HepG2 (cell line): ENCODE results near the gene MYO18A. TPM values are rescaled to one million over a fixed set of nuclear protein-coding genes. Genes with fewer than 3 reads are reported as not detected.

Source experiments
- ATAC-seq: fragments of 200-7000 bp; cut with Tn5 transposase; 3 replicates; pipeline ENCODE4 v1.9.1; 2020; ENCODE audit warnings: mild to moderate bottlenecking, moderate library complexity
- BruUV-seq: library from RNA; stranded (reverse); fragments of 400-500 nt; replicated peaks from 2 replicates; lab custom pipeline; 2021; lab: Mats Ljungman, UMichigan
- CTCF ChIA-PET: fragments of 300-600 bp; formaldehyde crosslinking; extraction: SDS; loops from one replicate; lab custom pipeline; 2021; ENCODE audit warnings: low total read pairs, inconsistent platforms, low intra/inter-chr PET ratio; lab: Yijun Ruan, JAX
- POLR2A ChIA-PET: fragments of 350-600 bp; sonication (Branson Sonifier 250); formaldehyde crosslinking; loops from one replicate; lab custom pipeline; 2020; ENCODE audit warnings: antibody characterized with exemption, inconsistent platforms; lab: Yijun Ruan, JAX
- DNase-seq: peaks from one replicate; pipeline ENCODE4 v3.0.0-alpha.2; 2015; ENCODE audit warnings: low spot score
- FAIRE-seq: peaks from 3 replicates; lab custom pipeline; 2011; peaks lifted over from hg19 to GRCh38; lab: Jason Lieb, UNC
- H2AFZ ChIP-seq: one replicate; pipeline ENCODE4 v1.6.1; 2011; ENCODE audit warnings: low read length, inconsistent platforms
- H3K27ac ChIP-seq: fragments of 300-600 bp; 3 replicates; pipeline ENCODE4 v1.8.0; 2011; ENCODE audit warnings: mixed run types, mild to moderate bottlenecking, mixed read lengths, low read length, inconsistent platforms; ENCODE audit not compliant: insufficient read depth; ENCODE audit errors: extremely low read length
- H3K27me3 ChIP-seq, 2 experiments: fragments of 200-600 bp in 1 of 2; 2 replicates in 1 of 2; 3 replicates in 1 of 2; pipeline versions ENCODE4 v1.6.0 to v1.8.0; 2011; ENCODE audit warnings: low read length in 2 of 2, mild to moderate bottlenecking in 2 of 2, moderate library complexity in 2 of 2, inconsistent platforms in 1 of 2; ENCODE audit not compliant: insufficient read depth in 2 of 2, control insufficient read depth in 1 of 2
- H3K36me3 ChIP-seq, 2 experiments: fragments of 200-600 bp in 1 of 2; replicated peaks in 1 of 2; 2 replicates in 1 of 2; 3 replicates in 1 of 2; pipeline versions ENCODE4 v1.5.1 to v1.8.0; 2011; ENCODE audit warnings: low read length in 2 of 2, inconsistent platforms in 1 of 2; ENCODE audit not compliant: insufficient read depth in 2 of 2, control insufficient read depth in 1 of 2
- H3K4me1 ChIP-seq: 2 replicates; pipeline ENCODE4 v1.5.1; 2012; ENCODE audit warnings: low read length, inconsistent platforms; ENCODE audit not compliant: insufficient read depth
- H3K4me2 ChIP-seq: 2 replicates; pipeline ENCODE4 v1.6.0; 2011; ENCODE audit warnings: low read depth, low read length, inconsistent platforms
- H3K4me3 ChIP-seq, 3 experiments: fragments of 200-600 bp in 1 of 3; sonication (generic), shearing (Covaris generic) in 1 of 3; replicated peaks in 1 of 3; 2 replicates each; pipeline ENCODE4 v1.5.1; 2011 to 2016; ENCODE audit warnings: low read length in 3 of 3, inconsistent platforms in 2 of 3, low read depth in 2 of 3, mild to moderate bottlenecking in 2 of 3, control low read depth in 1 of 3, mixed read lengths in 1 of 3; ENCODE audit not compliant: insufficient read depth in 1 of 3
- H3K79me2 ChIP-seq: one replicate; pipeline ENCODE4 v1.6.1; 2011; ENCODE audit warnings: low read length, inconsistent platforms; ENCODE audit not compliant: insufficient read depth
- H3K9ac ChIP-seq: 2 replicates; pipeline ENCODE4 v1.6.0; 2011; ENCODE audit warnings: mild to moderate bottlenecking, low read depth, low read length, inconsistent platforms; ENCODE audit not compliant: insufficient read depth
- H3K9me3 ChIP-seq: 2 replicates; pipeline ENCODE4 v1.5.1; 2012; ENCODE audit warnings: mild to moderate bottlenecking, low read length
- H4K20me1 ChIP-seq: 2 replicates; pipeline ENCODE4 v1.6.0; 2011; ENCODE audit warnings: inconsistent platforms, mild to moderate bottlenecking, low read length, moderate library complexity; ENCODE audit not compliant: insufficient read depth
- ISX ChIP-seq: sonication (generic); formaldehyde crosslinking; conservative IDR thresholded peaks from 2 replicates; pipeline ENCODE4 v1.5.0; 2020; ENCODE audit warnings: missing genetic modification reagents
- NONO ChIP-seq, 2 experiments: fragments of 450-650 bp in 1 of 2; sonication (generic) in 1 of 2; formaldehyde crosslinking in 1 of 2; IDR thresholded peaks in 1 of 2; conservative IDR thresholded peaks in 1 of 2; 2 replicates each; pipeline versions ENCODE4 v1.6.1 to v1.8.0; 2017 to 2022; ENCODE audit warnings: mild to moderate bottlenecking in 1 of 2, missing genetic modification reagents in 1 of 2, moderate library complexity in 1 of 2
- PAX8 ChIP-seq: sonication (generic); formaldehyde crosslinking; IDR thresholded peaks from 2 replicates; pipeline ENCODE4 v1.8.0; 2022; ENCODE audit warnings: mild to moderate bottlenecking, missing genetic modification reagents, borderline replicate concordance
- RFX5 ChIP-seq: IDR thresholded peaks from 2 replicates; pipeline ENCODE4 v1.6.1; 2011; ENCODE audit warnings: low read depth, low read length, improper control_type of control experiment
- SRSF1 ChIP-seq: fragments of 200-400 bp; formaldehyde crosslinking; optimal IDR thresholded peaks from 2 replicates; pipeline ENCODE3; 2017; ENCODE audit warnings: mild to moderate bottlenecking, low read depth, low read length, moderate library complexity
- THAP11 ChIP-seq: IDR thresholded peaks from 2 replicates; pipeline ENCODE4 v1.6.1; 2016; ENCODE audit warnings: missing biosample characterization, missing genetic modification reagents
- ZNF430 ChIP-seq: sonication (generic); formaldehyde crosslinking; IDR thresholded peaks from 2 replicates; pipeline ENCODE4 v1.9.0; 2021; ENCODE audit warnings: mild to moderate bottlenecking, missing genetic modification reagents
- ZNF501 ChIP-seq: sonication (generic); formaldehyde crosslinking; IDR thresholded peaks from 2 replicates; pipeline ENCODE4 v1.5.1; 2020; ENCODE audit warnings: mild to moderate bottlenecking, moderate library complexity, missing genetic modification reagents
- WGBS: methylation state at CpG from one replicate; pipeline ENCODE4 v1.1.6; 2017; ENCODE audit warnings: low lambda C conversion rate; 5-methylcytosine and 5-hydroxymethylcytosine counted together
- in situ Hi-C: cut with HindIII; loops from 2 replicates; pipeline ENCODE4 v1.10.0; 2017; ENCODE audit warnings: low pct_unique_long_range_greater_than_20kb; ENCODE audit not compliant: extremely low pct_ligation_motif_present
- intact Hi-C: fragments of 100-400 bp; cut with micrococcal nuclease; formaldehyde crosslinking; loops from one replicate; pipeline ENCODE4 v1.10.0; 2022; ENCODE audit not compliant: unreplicated experiment
- polyA plus RNA-seq, 8 experiments: library from polyadenylated mRNA; depleted of rRNA in 3 of 8; stranded (reverse) in 7 of 8; unstranded in 1 of 8; fragments of >200 nt; fragmentation: Illumina TruSeq in 4 of 8; extraction: Trizol in 4 of 8; gene quantifications; 2 replicates each; pipeline versions ENCODE4 v1.2.1 to v1.2.3, GENCODE V29; 2011 to 2016; ENCODE audit warnings: low read depth in 4 of 8, missing spikeins in 1 of 8, mixed read lengths in 1 of 8; ENCODE audit not compliant: insufficient read depth in 1 of 8
- total RNA-seq, 5 experiments: library from RNA; depleted of rRNA; stranded (reverse); fragments of >200 nt; fragmentation: Illumina TruSeq; extraction: Trizol; gene quantifications; 2 replicates each; pipeline ENCODE4 v1.2.3, GENCODE V29; 2016; ENCODE audit warnings: low read depth in 1 of 5
- TF ChIP-seq, protein P1 (sequence below), 2 experiments: sonication (generic) in 1 of 2; formaldehyde crosslinking in 1 of 2; IDR thresholded peaks; 2 replicates each; pipeline versions ENCODE4 v1.4.0 to v1.6.1; 2018 to 2020; ENCODE audit warnings: missing genetic modification reagents in 2 of 2, borderline replicate concordance in 1 of 2, low read depth in 1 of 2, mild to moderate bottlenecking in 1 of 2, missing biosample characterization in 1 of 2

The MYO18A gene
- total and polyA plus RNA-seq, 2 of the 13 experiments (the other 11 are each of a cell fraction or from before 2014, with no cell fraction given), result 16.8 to 24.8 TPM

DNA sequence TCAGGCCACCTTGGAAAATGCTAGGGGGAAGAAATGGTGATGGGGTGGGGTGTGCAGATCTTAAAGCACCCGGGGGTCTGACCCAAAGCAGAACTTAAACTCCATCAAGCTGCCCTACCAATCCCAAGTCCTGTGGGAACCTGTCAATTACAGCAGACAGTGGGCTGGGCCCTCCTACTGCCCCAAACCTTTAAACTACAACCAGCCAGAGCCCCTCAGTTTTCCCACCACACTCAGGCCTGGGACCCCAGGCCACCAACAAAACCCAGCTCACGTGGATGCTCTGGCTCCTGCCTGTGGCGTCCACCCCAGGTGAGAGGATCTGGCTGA, 2.7 kb downstream of the MYO18A start:
- Histone ChIP-seq H3K27me3 (no peaks in the 10 kb centered on the region; a peak in 1 of 5 replicates), H3K9ac (peak overlapping the region; percentile 93), H4K20me1 (no peaks in the 10 kb centered on the region), H3K27ac (peak overlapping the region; percentile 98), H3K4me3 (peak overlapping the region; percentile 62 to 88 (median 86)), H3K4me1 (peaks cover 43% of the 10 kb centered on the region), H3K79me2 (peaks cover 42% of the 10 kb centered on the region), H2AFZ (no peak overlapping the region), H3K9me3 (no peaks in the 10 kb centered on the region), H3K36me3 (no peaks in the 10 kb centered on the region), H3K4me2 (peak overlapping the region; percentile 98)
- POLR2A ChIA-PET, result interaction anchor here (1.0 to 6.6 kb wide), 17 partner anchors 9 to 458 kb away, joined by 3 to 618 read pairs (median 7); partner anchors contain the start of genes NUFIP2, PHF12, PIPOX and RPL23A
- CTCF ChIA-PET, result interaction anchor here (0.9 to 1.0 kb wide), 2 partner anchors 29 kb away, joined by 3 read pairs; no protein-coding TSS in a partner anchor
- DNase-seq, result no peak
- TF ChIP-seq ISX (0 out of 2 replicates have a peak, but pooled peaks have one; percentile 49), NONO (IDR thresholded peaks at IDR 0.05) (no peak), NONO (CRISPR knock-in tag; conservative IDR thresholded peaks at IDR 0.05) (0 out of 2 replicates have a peak, but pooled peaks have one; percentile 0), PAX8 (CRISPR knock-in tag) (0 out of 2 replicates have a peak, but pooled peaks have one; percentile 48), SRSF1 (peak; percentile 8), ZNF430 (CRISPR knock-in tag) (0 out of 2 replicates have a peak, but pooled peaks have one; percentile 31), THAP11 (CRISPR knock-in tag) (no peak), ZNF501 (CRISPR knock-in tag) (0 out of 2 replicates have a peak, but pooled peaks have one; percentile 43), RFX5 (no peak)
- TF ChIP-seq, protein P1, sequence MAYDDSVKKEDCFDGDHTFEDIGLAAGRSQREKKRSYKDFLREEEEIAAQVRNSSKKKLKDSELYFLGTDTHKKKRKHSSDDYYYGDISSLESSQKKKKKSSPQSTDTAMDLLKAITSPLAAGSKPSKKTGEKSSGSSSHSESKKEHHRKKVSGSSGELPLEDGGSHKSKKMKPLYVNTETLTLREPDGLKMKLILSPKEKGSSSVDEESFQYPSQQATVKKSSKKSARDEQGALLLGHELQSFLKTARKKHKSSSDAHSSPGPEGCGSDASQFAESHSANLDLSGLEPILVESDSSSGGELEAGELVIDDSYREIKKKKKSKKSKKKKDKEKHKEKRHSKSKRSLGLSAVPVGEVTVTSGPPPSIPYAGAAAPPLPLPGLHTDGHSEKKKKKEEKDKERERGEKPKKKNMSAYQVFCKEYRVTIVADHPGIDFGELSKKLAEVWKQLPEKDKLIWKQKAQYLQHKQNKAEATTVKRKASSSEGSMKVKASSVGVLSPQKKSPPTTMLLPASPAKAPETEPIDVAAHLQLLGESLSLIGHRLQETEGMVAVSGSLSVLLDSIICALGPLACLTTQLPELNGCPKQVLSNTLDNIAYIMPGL (CRISPR knock-in tag; IDR thresholded peaks at IDR 0.05; ENCODE audit: borderline replicate concordance in 1 of 2, low read depth in 1 of 2), result 0 out of 4 replicates have a peak, but pooled peaks of 1 of the 2 experiments have one; percentile 6
- in situ Hi-C loops, result no loop called here
- no peak for ATAC-seq
- intact Hi-C loops, result no loop called here
- no peak for FAIRE-seq
- 0% methylated on average over 3 of the region's 3 CpGs for WGBS
- no TSS peak for BruUV-seq
